Measurements from ENCODE around the gene SMARCAL1. TPM values are rescaled to one million over a fixed set of nuclear protein-coding genes. Genes with fewer than 3 reads are reported as not detected.

The SMARCAL1 gene
- total RNA-seq, 2 donors from 2014 or later, result 29.1 to 35.1 TPM

GRCh38 chr2:216474925-216475670 lies 62.8 kb downstream of the SMARCAL1 start:
- no peak overlapping the region for H3K9ac ChIP-seq (ENCODE audit: extremely low read depth, low read length, poor library complexity, severe bottlenecking)
- no peak for TF ChIP-seq CTCF (conservative IDR thresholded peaks at IDR 0.05)
- H3K36me3 ChIP-seq (ENCODE audit: control insufficient read depth, insufficient read depth, low read length), result peaks cover 55% of the 10 kb centered on the region
- no peak overlapping the region for H3K4me3 ChIP-seq (ENCODE audit: low read length)
- H3K27ac ChIP-seq (ENCODE audit: low read depth, low read length), result no peak overlapping the region
- H3K9me3 ChIP-seq (ENCODE audit: control insufficient read depth, low read length), result no peaks in the 10 kb centered on the region
- Mint-ChIP-seq H3K4me1 (no peaks in the 10 kb centered on the region), H3K4me3 (no peak overlapping the region), H3K36me3 (ENCODE audit: low read depth) (peaks cover 42% of the 10 kb centered on the region), H3K9me3 (no peaks in the 10 kb centered on the region), H3K27ac (no peak overlapping the region), H3K27me3 (ENCODE audit: insufficient read depth) (no peaks in the 10 kb centered on the region)
- 96% methylated on average over 12 of the region's 12 CpGs for WGBS, 2 experiments (ENCODE audit: insufficient coverage in 1 of 2, insufficient read length in 1 of 2)
- no peak for DNase-seq
- H3K27me3 ChIP-seq (ENCODE audit: control insufficient read depth, insufficient read depth, low read length, poor library complexity, severe bottlenecking), result no peaks in the 10 kb centered on the region
- peaks cover 5% of the 10 kb centered on the region for H3K4me1 ChIP-seq (ENCODE audit: control insufficient read depth, insufficient read depth, low read length)

- H3K27me3 ChIP-seq (ENCODE audit: control insufficient read depth, insufficient read depth, low read length, poor library complexity, severe bottlenecking), result no peaks in the 10 kb centered on the region
- no peaks in the 10 kb centered on the region for H3K4me1 Mint-ChIP-seq
- no peak overlapping the region for H3K9ac ChIP-seq (ENCODE audit: extremely low read depth, low read length, poor library complexity, severe bottlenecking)
- H3K27me3 Mint-ChIP-seq (ENCODE audit: insufficient read depth), result no peaks in the 10 kb centered on the region
- H3K9me3 ChIP-seq (ENCODE audit: control insufficient read depth, low read length), result no peaks in the 10 kb centered on the region
- H3K4me3 Mint-ChIP-seq, result no peak overlapping the region
- H3K36me3 Mint-ChIP-seq (ENCODE audit: low read depth), result peaks cover 38% of the 10 kb centered on the region
- H3K9me3 Mint-ChIP-seq, result no peaks in the 10 kb centered on the region
- peaks cover 60% of the 10 kb centered on the region for H3K36me3 ChIP-seq (ENCODE audit: control insufficient read depth, insufficient read depth, low read length)
- no peak overlapping the region for H3K27ac ChIP-seq (ENCODE audit: low read depth, low read length)
- no peak for TF ChIP-seq CTCF (conservative IDR thresholded peaks at IDR 0.05)
- H3K4me1 ChIP-seq (ENCODE audit: control insufficient read depth, insufficient read depth, low read length), result peaks cover 5% of the 10 kb centered on the region
- H3K27ac Mint-ChIP-seq, result no peak overlapping the region
- no peak for DNase-seq
- WGBS, 2 experiments (ENCODE audit: insufficient coverage in 1 of 2, insufficient read length in 1 of 2), result 92 to 95% methylated on average over 6 of the region's 6 CpGs
- no peak overlapping the region for H3K4me3 ChIP-seq (ENCODE audit: low read length)
These were observed 63.5 kb downstream of the SMARCAL1 start for GRCh38 chr2:216475767-216476166.

GRCh38 chr2:216477283-216478035 lies 65.2 kb downstream of the SMARCAL1 start:
- Mint-ChIP-seq H3K27ac (no peak overlapping the region), H3K27me3 (ENCODE audit: insufficient read depth) (no peaks in the 10 kb centered on the region), H3K9me3 (no peaks in the 10 kb centered on the region), H3K4me1 (no peaks in the 10 kb centered on the region), H3K36me3 (ENCODE audit: low read depth) (peaks cover 41% of the 10 kb centered on the region), H3K4me3 (no peak overlapping the region)
- Histone ChIP-seq H3K9ac (ENCODE audit: extremely low read depth, low read length, poor library complexity, severe bottlenecking) (no peak overlapping the region), H3K4me1 (ENCODE audit: control insufficient read depth, insufficient read depth, low read length) (peaks cover 5% of the 10 kb centered on the region), H3K36me3 (ENCODE audit: control insufficient read depth, insufficient read depth, low read length) (peaks cover 59% of the 10 kb centered on the region), H3K27ac (ENCODE audit: low read depth, low read length) (no peak overlapping the region), H3K9me3 (ENCODE audit: control insufficient read depth, low read length) (no peaks in the 10 kb centered on the region), H3K27me3 (ENCODE audit: control insufficient read depth, insufficient read depth, low read length, poor library complexity, severe bottlenecking) (no peaks in the 10 kb centered on the region), H3K4me3 (ENCODE audit: low read length) (no peak overlapping the region)
- no peak for TF ChIP-seq CTCF (conservative IDR thresholded peaks at IDR 0.05)
- 48% methylated on average over 2 of the region's 2 CpGs; no CpG with 5 or more reads in 1 of the 2 experiments for WGBS, 2 experiments (ENCODE audit: insufficient coverage in 1 of 2, insufficient read length in 1 of 2)
- DNase-seq, result no peak

All from endodermal cell (in vitro differentiated cells).